VCaP (cell line): ENCODE data around the gene CRB1.

Experiments
- H3K27ac ChIP-seq: fragments of 450-650 bp; 2 replicates; pipeline ENCODE4 v1.5.1; 2017
- TF ChIP-seq, protein P1 (sequence below): fragments of 450-650 bp; conservative IDR thresholded peaks from 2 replicates; pipeline ENCODE4 v1.5.1; 2017; ENCODE audit warnings: mild to moderate bottlenecking, moderate library complexity

Gene CRB1

DNA sequence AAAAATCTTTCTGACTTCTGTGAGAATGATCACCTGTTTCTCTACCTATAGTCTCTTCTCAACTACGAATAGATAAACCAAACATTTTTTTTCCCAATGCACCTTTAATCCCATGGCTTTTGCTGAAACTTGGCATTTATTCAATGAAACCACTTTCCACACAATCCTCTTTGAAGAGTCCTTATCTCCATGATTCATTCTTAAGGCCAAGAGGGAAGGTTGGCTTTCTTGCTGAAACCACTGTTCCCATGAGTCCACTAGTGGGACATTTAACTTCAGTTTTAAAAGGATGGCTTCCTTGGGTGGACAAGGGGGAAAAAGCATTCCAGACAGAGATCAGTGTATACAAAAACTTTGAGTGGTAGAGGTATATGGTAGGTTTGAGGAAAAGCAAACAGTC lies 73.6 kb downstream of the CRB1 start:
- TF ChIP-seq, protein P1, sequence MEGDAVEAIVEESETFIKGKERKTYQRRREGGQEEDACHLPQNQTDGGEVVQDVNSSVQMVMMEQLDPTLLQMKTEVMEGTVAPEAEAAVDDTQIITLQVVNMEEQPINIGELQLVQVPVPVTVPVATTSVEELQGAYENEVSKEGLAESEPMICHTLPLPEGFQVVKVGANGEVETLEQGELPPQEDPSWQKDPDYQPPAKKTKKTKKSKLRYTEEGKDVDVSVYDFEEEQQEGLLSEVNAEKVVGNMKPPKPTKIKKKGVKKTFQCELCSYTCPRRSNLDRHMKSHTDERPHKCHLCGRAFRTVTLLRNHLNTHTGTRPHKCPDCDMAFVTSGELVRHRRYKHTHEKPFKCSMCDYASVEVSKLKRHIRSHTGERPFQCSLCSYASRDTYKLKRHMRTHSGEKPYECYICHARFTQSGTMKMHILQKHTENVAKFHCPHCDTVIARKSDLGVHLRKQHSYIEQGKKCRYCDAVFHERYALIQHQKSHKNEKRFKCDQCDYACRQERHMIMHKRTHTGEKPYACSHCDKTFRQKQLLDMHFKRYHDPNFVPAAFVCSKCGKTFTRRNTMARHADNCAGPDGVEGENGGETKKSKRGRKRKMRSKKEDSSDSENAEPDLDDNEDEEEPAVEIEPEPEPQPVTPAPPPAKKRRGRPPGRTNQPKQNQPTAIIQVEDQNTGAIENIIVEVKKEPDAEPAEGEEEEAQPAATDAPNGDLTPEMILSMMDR, result no peak
- no peak overlapping the region for H3K27ac ChIP-seq

DNA sequence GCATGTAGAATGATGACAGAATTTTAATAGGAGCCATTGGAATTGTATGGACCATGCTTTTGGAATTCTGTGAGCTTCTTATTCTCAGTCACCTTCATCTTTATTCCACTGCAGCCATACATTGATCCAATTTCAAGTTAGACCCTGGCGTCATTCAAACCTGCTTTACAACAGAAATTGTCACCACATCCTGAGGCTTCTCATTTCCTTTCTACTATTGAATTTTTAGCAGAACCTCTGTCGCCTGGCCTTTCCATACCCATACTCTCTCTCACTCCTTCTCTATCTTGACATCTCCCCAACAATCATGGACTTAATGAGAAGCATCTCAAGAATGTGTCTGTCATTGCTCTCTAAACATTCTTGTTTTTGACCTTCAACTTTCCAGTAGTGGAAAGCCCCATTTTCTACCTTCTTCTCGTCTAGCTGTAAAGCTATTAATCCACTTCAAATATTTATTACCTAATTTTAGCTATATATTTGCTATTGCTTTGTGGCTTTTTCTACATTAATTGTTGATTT lies 74.1 kb downstream of the CRB1 start:
- H3K27ac ChIP-seq, result no peak overlapping the region
- TF ChIP-seq, protein P1, result no peak

DNA sequence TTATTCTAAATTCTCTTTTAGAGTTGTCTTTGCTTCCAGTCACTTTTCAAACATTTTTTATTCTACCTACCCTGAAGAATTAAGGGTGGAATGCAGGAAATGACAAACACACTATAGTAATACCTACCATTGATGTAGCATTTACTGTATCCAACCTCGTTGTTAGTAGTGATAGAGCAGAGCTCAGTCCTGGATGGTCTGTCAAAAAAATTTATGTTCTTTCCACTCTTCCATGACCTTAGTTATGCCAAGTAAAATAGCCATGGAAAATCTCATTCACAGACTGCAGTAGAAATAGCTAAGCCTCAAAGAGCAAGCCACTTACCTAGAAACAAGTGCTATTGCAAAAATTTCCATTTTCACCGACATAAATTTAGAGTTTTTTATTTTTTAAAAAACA lies 74.6 kb downstream of the CRB1 start:
- TF ChIP-seq, protein P1, result no peak
- no peak overlapping the region for H3K27ac ChIP-seq

DNA sequence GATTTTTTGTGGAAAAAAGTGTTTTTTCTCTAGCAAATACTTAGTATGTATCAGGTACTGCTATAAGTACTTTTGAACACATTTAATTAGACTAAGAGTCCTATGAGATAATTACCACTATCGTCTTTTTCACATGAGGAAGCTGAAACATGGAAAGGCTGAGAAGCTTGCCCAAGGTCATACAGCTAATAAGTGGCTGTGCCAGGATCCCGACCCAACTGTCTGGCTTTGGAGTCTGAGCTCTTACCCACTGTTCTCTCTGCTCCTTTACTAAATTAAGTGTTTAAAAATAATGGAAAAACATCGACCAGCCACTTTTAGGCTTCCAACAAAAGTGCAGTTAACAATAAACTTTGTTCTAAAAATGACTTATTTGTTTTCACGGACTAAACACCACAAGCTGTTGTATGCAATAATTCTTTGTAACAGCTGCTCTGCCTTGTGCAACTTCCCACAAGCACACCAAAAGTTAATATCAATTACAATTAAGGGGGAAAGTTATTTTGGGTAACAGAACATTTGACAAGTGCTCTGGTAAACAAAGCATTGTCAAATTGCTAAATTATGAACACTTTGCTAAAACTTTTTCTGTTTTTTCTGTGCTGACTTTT lies 75.7 kb downstream of the CRB1 start:
- TF ChIP-seq, protein P1, result no peak
- H3K27ac ChIP-seq, result no peak overlapping the region

DNA sequence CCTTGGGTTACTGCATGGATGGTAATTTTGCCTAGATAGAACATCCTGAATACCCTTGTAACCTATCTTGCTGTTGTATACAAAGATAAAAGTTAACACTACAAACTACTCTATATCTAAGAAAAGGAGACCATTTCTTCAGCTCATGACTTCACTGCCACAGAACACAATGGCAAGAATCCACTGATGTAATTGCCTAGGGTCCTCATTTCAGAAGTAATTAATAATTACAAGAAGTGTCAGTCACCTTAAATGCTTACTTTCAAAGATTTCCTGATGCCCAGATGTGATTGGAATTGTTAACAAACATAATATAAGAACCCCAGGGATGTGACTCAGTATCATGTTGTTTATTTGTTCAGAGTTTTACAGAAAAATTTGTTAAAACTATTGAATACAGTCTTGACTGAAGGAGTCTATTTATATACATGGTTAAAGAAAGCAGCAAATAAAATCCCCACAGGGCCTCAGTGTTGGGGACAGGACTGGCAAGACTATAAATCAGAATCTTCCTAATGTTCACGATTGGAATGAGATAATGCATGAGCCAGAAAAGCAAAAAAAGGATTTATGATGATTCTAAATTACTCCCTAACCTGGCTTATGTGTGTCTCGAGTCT lies 83.9 kb downstream of the CRB1 start:
- peak overlapping the region; percentile 53 for H3K27ac ChIP-seq
- TF ChIP-seq, protein P1, result no peak

DNA sequence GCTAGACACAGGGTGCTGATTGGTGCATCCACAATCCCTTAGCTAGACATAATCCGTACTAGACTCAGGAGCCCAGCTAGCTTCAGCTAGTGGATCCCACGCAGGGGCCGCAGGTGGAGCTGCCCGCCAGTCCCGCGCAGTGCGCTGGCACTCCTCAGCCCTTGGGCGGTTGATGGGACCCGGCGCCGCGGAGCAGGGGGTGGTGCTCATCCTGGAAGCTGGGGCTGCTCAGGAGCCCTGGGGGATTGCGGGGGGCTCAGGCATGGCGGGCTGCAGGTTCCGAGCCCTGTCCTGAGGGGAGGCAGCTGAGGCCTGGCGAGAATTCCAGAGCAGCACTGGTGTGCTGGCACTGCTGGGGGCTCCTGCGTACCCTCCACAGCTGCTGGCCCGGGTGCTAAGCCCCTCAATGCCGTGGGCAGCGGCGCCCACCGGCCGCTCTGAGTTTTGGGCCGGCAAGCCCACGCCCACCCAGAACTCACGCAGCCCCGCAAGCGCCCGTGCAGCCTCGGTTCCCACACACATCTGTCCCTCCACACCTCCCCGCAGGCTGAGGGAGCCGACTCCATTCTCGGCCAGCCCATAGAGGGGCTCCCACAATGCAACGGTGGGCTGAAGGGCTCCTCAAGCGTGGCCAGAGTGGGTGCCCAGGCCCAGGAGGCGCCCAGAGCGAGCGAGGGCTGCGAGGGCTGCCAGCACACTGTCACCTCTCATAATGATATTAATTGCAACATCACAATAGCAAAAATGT lies 87.4 kb downstream of the CRB1 start:
- no peak overlapping the region for H3K27ac ChIP-seq
- TF ChIP-seq, protein P1, result no peak
